ENCODE measurements around the gene ACOXL. TPM values are rescaled to one million over a fixed set of nuclear protein-coding genes. Genes with fewer than 3 reads are reported as not detected.
A peak's percentile ranks its signal among the peaks of the same experiment; 100 is the strongest.

ACOXL gene
- total RNA-seq, 2 experiments from 2014 or later, result 0.14 to 0.56 TPM

GRCh38 chr2:110878150-110878549, 145.8 kb downstream of the ACOXL start:
- intact Hi-C loops (cut with micrococcal nuclease), result no loop called here
- peaks cover 30% of the 10 kb centered on the region for H3K4me1 Mint-ChIP-seq (ENCODE audit: low read depth)
- H3K27ac Mint-ChIP-seq, result no peak overlapping the region
- ATAC-seq (no peak), DNase-seq (no peak)
- POLR2A ChIA-PET, result interaction anchor here (0.6 to 0.7 kb wide), 2 partner anchors 67 to 1362 kb away, joined by 3 read pairs; no protein-coding TSS in a partner anchor
- no peak overlapping the region for H3K4me3 Mint-ChIP-seq
- TF ChIP-seq CTCF (IDR thresholded peaks at IDR 0.05), result no peak
- CTCF ChIA-PET, result interaction anchor here (1.3 to 2.8 kb wide), 3 partner anchors 10 to 81 kb away, joined by 3 to 7 read pairs (median 6); no protein-coding TSS in a partner anchor
- H3K27me3 Mint-ChIP-seq, result peaks cover 15% of the 10 kb centered on the region
- peaks cover 13% of the 10 kb centered on the region for H3K9me3 Mint-ChIP-seq
- H3K36me3 Mint-ChIP-seq (ENCODE audit: low read depth), result peaks cover 4% of the 10 kb centered on the region

GRCh38 chr2:110881908-110882307, 149.5 kb downstream of the ACOXL start:
- ChIA-PET CTCF (no interaction called here), POLR2A (no interaction called here)
- intact Hi-C loops (cut with micrococcal nuclease), result no loop called here
- H3K4me1 Mint-ChIP-seq (ENCODE audit: low read depth), result peaks cover 15% of the 10 kb centered on the region
- H3K36me3 Mint-ChIP-seq (ENCODE audit: low read depth), result peaks cover 4% of the 10 kb centered on the region
- ATAC-seq (peak; percentile 84), DNase-seq (peak; percentile 59)
- H3K9me3 Mint-ChIP-seq, result peaks cover 13% of the 10 kb centered on the region
- H3K27me3 Mint-ChIP-seq, result peaks cover 19% of the 10 kb centered on the region
- TF ChIP-seq CTCF (IDR thresholded peaks at IDR 0.05), result no peak
- H3K4me3 Mint-ChIP-seq, result no peak overlapping the region
- no peak overlapping the region for H3K27ac Mint-ChIP-seq

- ChIA-PET POLR2A (no interaction called here), CTCF (interaction anchor here (1.1 kb wide), 1 partner anchor 18 kb away, joined by 3 read pairs; no protein-coding TSS in a partner anchor)
- no peak for TF ChIP-seq CTCF (IDR thresholded peaks at IDR 0.05)
- no peak for DNase-seq
- intact Hi-C loops (cut with micrococcal nuclease), result no loop called here
- H3K4me1 Mint-ChIP-seq (ENCODE audit: low read depth), result peaks cover 9% of the 10 kb centered on the region
- no peaks in the 10 kb centered on the region for H3K36me3 Mint-ChIP-seq (ENCODE audit: low read depth)
- peaks cover 8% of the 10 kb centered on the region for H3K9me3 Mint-ChIP-seq
- no peak overlapping the region for H3K27ac Mint-ChIP-seq
- no peak overlapping the region for H3K4me3 Mint-ChIP-seq
- H3K27me3 Mint-ChIP-seq, result peaks cover 11% of the 10 kb centered on the region
- ATAC-seq, result no peak
Measured at GRCh38 chr2:110883406-110883805, 151.0 kb downstream of the ACOXL start.

GRCh38 chr2:110885256-110885655, 152.9 kb downstream of the ACOXL start:
- ChIA-PET POLR2A (no interaction called here), CTCF (interaction anchor here (0.8 to 1.6 kb wide), 2 partner anchors 8 to 73 kb away, joined by 3 read pairs; no protein-coding TSS in a partner anchor)
- TF ChIP-seq CTCF (IDR thresholded peaks at IDR 0.05), result no peak
- intact Hi-C loops (cut with micrococcal nuclease), result no loop called here
- Mint-ChIP-seq H3K27me3 (peaks cover 5% of the 10 kb centered on the region), H3K27ac (no peak overlapping the region), H3K4me3 (no peak overlapping the region), H3K9me3 (peaks cover 5% of the 10 kb centered on the region), H3K4me1 (ENCODE audit: low read depth) (peaks cover 9% of the 10 kb centered on the region), H3K36me3 (ENCODE audit: low read depth) (no peaks in the 10 kb centered on the region)
- no peak for DNase-seq
- no peak for ATAC-seq

- TF ChIP-seq CTCF (IDR thresholded peaks at IDR 0.05), result no peak
- peaks cover 9% of the 10 kb centered on the region for H3K27me3 Mint-ChIP-seq
- no peak for ATAC-seq
- DNase-seq, result no peak
- ChIA-PET CTCF (no interaction called here), POLR2A (no interaction called here)
- H3K36me3 Mint-ChIP-seq (ENCODE audit: low read depth), result no peaks in the 10 kb centered on the region
- H3K27ac Mint-ChIP-seq, result no peak overlapping the region
- peaks cover 2% of the 10 kb centered on the region for H3K4me1 Mint-ChIP-seq (ENCODE audit: low read depth)
- H3K9me3 Mint-ChIP-seq, result peaks cover 2% of the 10 kb centered on the region
- intact Hi-C loops (cut with micrococcal nuclease), result no loop called here
- H3K4me3 Mint-ChIP-seq, result no peak overlapping the region
Measured at GRCh38 chr2:110886826-110887573, 154.6 kb downstream of the ACOXL start.

Data from activated CD8-positive, alpha-beta T cell treated with anti-CD3 and anti-CD28 coated beads for 36 hours (primary cell).